H54 (cell line): ENCODE data around the gene SHB.
A peak's percentile ranks its signal among the peaks of the same experiment; 100 is the strongest.

Experiments used
- DNase-seq: peaks from one replicate; pipeline ENCODE4 v3.0.0; 2011; ENCODE audit warnings: low spot score, mixed read lengths; ENCODE audit not compliant: insufficient read length
- FAIRE-seq: peaks from 3 replicates; lab custom pipeline; 2011; peaks lifted over from hg19 to GRCh38; lab: Jason Lieb, UNC
- POLR2A ChIP-seq: IDR thresholded peaks from 2 replicates; pipeline ENCODE4 v1.6.1; 2011; ENCODE audit warnings: low read depth, mild to moderate bottlenecking, low read length

The SHB gene

GRCh38 chr9:38068701-38069628, at the start of gene SHB:
SHB (minus strand) TSS chr9:38069227; CDS start chr9:38068645, 582 bp downstream.
- TF ChIP-seq POLR2A: peak; percentile 93
- DNase-seq: peak; percentile 62
- FAIRE-seq: no peak

GRCh38 chr9:38117651-38118050, 48.6 kb upstream of the SHB start:
- DNase-seq (no peak), FAIRE-seq (no peak)
- no peak for TF ChIP-seq POLR2A

- no peak for TF ChIP-seq POLR2A
- DNase-seq (no peak), FAIRE-seq (no peak)
These were observed 45.9 kb upstream of the SHB start for GRCh38 chr9:38114905-38115304.

GRCh38 chr9:38112456-38112855, 43.4 kb upstream of the SHB start:
- no peak for DNase-seq
- no peak for FAIRE-seq
- no peak for TF ChIP-seq POLR2A

- no peak for TF ChIP-seq POLR2A
- peak; percentile 23 for DNase-seq
- no peak for FAIRE-seq
These were observed 43.0 kb upstream of the SHB start for GRCh38 chr9:38112049-38112448.

GRCh38 chr9:38110476-38110875, 41.4 kb upstream of the SHB start:
- DNase-seq (no peak), FAIRE-seq (no peak)
- TF ChIP-seq POLR2A: no peak

GRCh38 chr9:38109601-38110000, 40.6 kb upstream of the SHB start:
- FAIRE-seq: no peak

GRCh38 chr9:38108326-38108725, 39.3 kb upstream of the SHB start:
- TF ChIP-seq POLR2A: no peak
- DNase-seq: no peak
- no peak for FAIRE-seq

More at GRCh38 chr9:38109601-38110000, 40.6 kb upstream of the SHB start:
- DNase-seq: no peak
- TF ChIP-seq POLR2A: no peak

- no peak for FAIRE-seq
- DNase-seq: no peak
- TF ChIP-seq POLR2A: no peak
These were observed 38.8 kb upstream of the SHB start for GRCh38 chr9:38107811-38108304.

- DNase-seq (no peak), FAIRE-seq (no peak)
- TF ChIP-seq POLR2A: no peak
These were observed 38.4 kb upstream of the SHB start for GRCh38 chr9:38107405-38107804.

GRCh38 chr9:38106488-38106887, 37.5 kb upstream of the SHB start:
- no peak for TF ChIP-seq POLR2A
- FAIRE-seq (no peak), DNase-seq (no peak)

- DNase-seq (no peak), FAIRE-seq (no peak)
- TF ChIP-seq POLR2A: no peak
These were observed 34.3 kb upstream of the SHB start for GRCh38 chr9:38103340-38103739.

- no peak for DNase-seq
- no peak for TF ChIP-seq POLR2A
- FAIRE-seq: no peak
These were observed 32.4 kb upstream of the SHB start for GRCh38 chr9:38101423-38101822.

GRCh38 chr9:38096238-38096805, 27.3 kb upstream of the SHB start:
- no peak for DNase-seq
- no peak for FAIRE-seq
- no peak for TF ChIP-seq POLR2A

GRCh38 chr9:38094165-38094564, 25.1 kb upstream of the SHB start:
- TF ChIP-seq POLR2A: no peak
- FAIRE-seq (no peak), DNase-seq (no peak)
